ENCODE results near the gene ABCC4. TPM values are rescaled to one million over a fixed set of nuclear protein-coding genes. Genes with fewer than 3 reads are reported as not detected.

The ABCC4 gene
- total RNA-seq, 1 experiment from 2014 or later = 32.3 TPM

DNA sequence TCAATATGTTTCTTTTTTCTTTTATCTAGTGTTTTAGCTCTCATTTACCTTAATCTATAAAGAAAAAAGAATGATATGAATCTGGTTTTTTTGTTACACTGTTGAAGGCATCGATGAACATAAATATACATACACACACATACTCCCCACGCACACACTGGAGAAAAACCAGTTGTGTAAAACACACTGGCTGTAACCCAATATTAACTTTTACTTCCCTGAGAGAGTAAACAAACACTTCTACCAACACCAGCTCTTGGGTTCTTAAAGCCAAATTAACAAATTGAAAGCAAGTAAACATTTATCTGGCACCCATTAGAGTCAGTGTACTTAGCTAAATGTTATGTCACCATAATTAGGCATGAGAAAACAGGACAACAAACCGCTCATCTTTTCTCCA is 145.7 kb downstream of the ABCC4 start:
- no peak for DNase-seq
- H3K79me2 ChIP-seq (ENCODE audit: low read length) = no peaks in the 10 kb centered on the region
- no peak overlapping the region for H2AFZ ChIP-seq (ENCODE audit: low read length)
- no peaks in the 10 kb centered on the region for H3K9me3 ChIP-seq (ENCODE audit: low read length)
- H3K27me3 ChIP-seq (ENCODE audit: low read length) = no peaks in the 10 kb centered on the region
- H3K9ac ChIP-seq (ENCODE audit: low read length) = no peak overlapping the region
- H3K4me3 ChIP-seq (ENCODE audit: low read length) = no peak overlapping the region
- H3K4me2 ChIP-seq (ENCODE audit: low read depth, low read length, poor library complexity, severe bottlenecking) = no peak overlapping the region
- no peak overlapping the region for H3K27ac ChIP-seq (ENCODE audit: low read length)
- H3K36me3 ChIP-seq (ENCODE audit: insufficient read depth, low read length) = peaks cover 5% of the 10 kb centered on the region; the same call in 1 of the 2 replicates
- no peaks in the 10 kb centered on the region for H3K9me2 ChIP-seq (replicated peaks; ENCODE audit: insufficient read depth, low read length)
- no peaks in the 10 kb centered on the region for H3K4me1 ChIP-seq (ENCODE audit: low read length)
- no peaks in the 10 kb centered on the region for H4K20me1 ChIP-seq (ENCODE audit: insufficient read depth, low read depth, low read length)

DNA sequence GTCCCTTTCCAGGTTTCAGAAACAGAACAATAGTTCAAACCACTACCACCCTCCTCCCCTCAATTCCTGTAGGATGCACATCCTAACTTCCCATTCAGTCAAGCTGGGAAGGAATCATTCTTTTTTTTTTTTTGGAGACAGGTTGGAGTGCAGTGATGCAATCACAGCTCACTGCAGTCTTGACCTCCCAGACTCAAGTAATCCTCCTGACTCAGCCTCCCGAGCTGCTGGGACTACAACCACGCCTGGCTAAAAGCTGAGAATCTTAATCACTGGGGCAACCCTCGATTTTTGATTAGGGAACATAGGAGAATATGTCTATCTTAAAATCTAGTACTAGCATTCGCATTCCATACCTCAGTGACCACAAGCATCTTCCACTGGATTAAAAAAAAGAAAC is 146.2 kb downstream of the ABCC4 start:
- Histone ChIP-seq H3K9me3 (ENCODE audit: low read length) (no peaks in the 10 kb centered on the region), H3K4me1 (ENCODE audit: low read length) (no peaks in the 10 kb centered on the region), H3K27ac (ENCODE audit: low read length) (no peak overlapping the region), H3K27me3 (ENCODE audit: low read length) (no peaks in the 10 kb centered on the region), H3K36me3 (ENCODE audit: insufficient read depth, low read length) (peaks cover 5% of the 10 kb centered on the region; the same call in 1 of the 2 replicates), H3K4me3 (ENCODE audit: low read length) (no peak overlapping the region), H3K9ac (ENCODE audit: low read length) (no peak overlapping the region), H3K79me2 (ENCODE audit: low read length) (no peaks in the 10 kb centered on the region), H3K4me2 (ENCODE audit: low read depth, low read length, poor library complexity, severe bottlenecking) (no peak overlapping the region), H2AFZ (ENCODE audit: low read length) (no peak overlapping the region), H3K9me2 (replicated peaks; ENCODE audit: insufficient read depth, low read length) (no peaks in the 10 kb centered on the region), H4K20me1 (ENCODE audit: insufficient read depth, low read depth, low read length) (no peaks in the 10 kb centered on the region)
- no peak for DNase-seq

DNA sequence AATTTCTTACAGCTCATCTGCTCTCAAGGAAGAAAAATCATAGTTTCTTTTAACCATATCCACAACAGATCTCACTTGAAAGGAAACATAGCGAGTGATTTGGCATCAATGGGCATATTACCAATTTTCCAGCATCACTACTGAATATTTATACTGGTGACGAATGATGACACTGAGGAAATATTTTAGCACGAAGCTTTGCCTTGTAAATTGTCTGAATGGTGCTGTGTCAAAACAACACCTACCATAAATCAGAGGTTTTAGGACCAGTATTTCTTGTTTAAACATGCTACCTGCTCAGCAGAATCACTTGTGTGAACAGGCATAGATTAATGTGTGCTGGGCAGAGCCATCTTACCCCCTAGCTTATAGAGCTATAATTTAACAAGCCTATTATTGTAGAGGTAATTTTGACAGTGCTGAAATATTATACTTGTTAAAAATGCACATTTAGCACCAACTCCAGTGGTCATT is 146.8 kb downstream of the ABCC4 start:
- Histone ChIP-seq H3K9me3 (ENCODE audit: low read length) (no peaks in the 10 kb centered on the region), H3K79me2 (ENCODE audit: low read length) (no peaks in the 10 kb centered on the region), H3K27me3 (ENCODE audit: low read length) (no peaks in the 10 kb centered on the region), H3K27ac (ENCODE audit: low read length) (no peak overlapping the region), H2AFZ (ENCODE audit: low read length) (no peak overlapping the region), H3K36me3 (ENCODE audit: insufficient read depth, low read length) (peaks cover under 1% of the 10 kb centered on the region; the same call in 1 of the 2 replicates), H3K4me3 (ENCODE audit: low read length) (no peak overlapping the region), H4K20me1 (ENCODE audit: insufficient read depth, low read depth, low read length) (no peaks in the 10 kb centered on the region), H3K9ac (ENCODE audit: low read length) (no peak overlapping the region), H3K4me1 (ENCODE audit: low read length) (no peaks in the 10 kb centered on the region), H3K9me2 (replicated peaks; ENCODE audit: insufficient read depth, low read length) (no peaks in the 10 kb centered on the region), H3K4me2 (ENCODE audit: low read depth, low read length, poor library complexity, severe bottlenecking) (no peak overlapping the region)
- no peak for DNase-seq

DNA sequence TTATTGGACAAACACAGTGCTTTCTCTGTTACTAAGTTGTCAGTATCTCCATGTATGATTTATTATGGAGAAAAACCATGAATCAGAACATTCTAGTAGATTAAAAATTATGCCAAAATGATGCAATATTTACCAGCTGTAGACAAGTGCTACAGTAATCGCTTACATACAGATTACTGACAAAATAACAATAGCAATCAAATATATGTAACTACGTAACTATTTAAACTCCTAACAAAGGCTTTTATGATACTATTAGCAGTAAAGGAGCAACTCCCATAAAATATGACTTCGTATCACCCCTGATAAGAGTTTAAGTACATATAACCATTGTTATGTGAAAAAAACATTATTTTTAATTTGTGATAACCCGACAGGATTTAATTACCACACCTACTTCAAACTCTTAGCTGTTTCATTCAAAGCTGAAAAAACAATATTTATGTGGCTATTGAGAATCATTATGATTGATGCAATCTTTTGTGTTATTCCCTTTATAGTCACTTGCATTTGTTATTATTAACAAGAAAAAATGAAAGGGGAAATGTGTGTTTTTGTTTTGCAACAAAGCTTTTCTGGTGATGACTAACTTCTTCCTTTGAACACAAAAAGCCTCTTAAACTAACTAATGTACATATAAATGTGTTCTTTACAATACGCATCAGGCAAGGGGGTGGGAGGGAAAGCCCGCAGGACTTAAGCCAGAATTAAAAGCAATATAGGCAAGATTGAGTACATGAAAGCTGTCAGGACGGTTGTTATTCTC is 147.4 kb downstream of the ABCC4 start:
- H4K20me1 ChIP-seq (ENCODE audit: insufficient read depth, low read depth, low read length) = no peaks in the 10 kb centered on the region
- no peaks in the 10 kb centered on the region for H3K9me3 ChIP-seq (ENCODE audit: low read length)
- no peaks in the 10 kb centered on the region for H3K9me2 ChIP-seq (replicated peaks; ENCODE audit: insufficient read depth, low read length)
- H3K4me3 ChIP-seq (ENCODE audit: low read length) = no peak overlapping the region
- DNase-seq = no peak
- H3K9ac ChIP-seq (ENCODE audit: low read length) = no peak overlapping the region
- H3K4me2 ChIP-seq (ENCODE audit: low read depth, low read length, poor library complexity, severe bottlenecking) = no peak overlapping the region
- H3K79me2 ChIP-seq (ENCODE audit: low read length) = no peaks in the 10 kb centered on the region
- no peaks in the 10 kb centered on the region for H3K4me1 ChIP-seq (ENCODE audit: low read length)
- no peak overlapping the region for H3K27ac ChIP-seq (ENCODE audit: low read length)
- no peak overlapping the region for H2AFZ ChIP-seq (ENCODE audit: low read length)
- H3K27me3 ChIP-seq (ENCODE audit: low read length) = no peaks in the 10 kb centered on the region
- no peaks in the 10 kb centered on the region for H3K36me3 ChIP-seq (ENCODE audit: insufficient read depth, low read length)

DNA sequence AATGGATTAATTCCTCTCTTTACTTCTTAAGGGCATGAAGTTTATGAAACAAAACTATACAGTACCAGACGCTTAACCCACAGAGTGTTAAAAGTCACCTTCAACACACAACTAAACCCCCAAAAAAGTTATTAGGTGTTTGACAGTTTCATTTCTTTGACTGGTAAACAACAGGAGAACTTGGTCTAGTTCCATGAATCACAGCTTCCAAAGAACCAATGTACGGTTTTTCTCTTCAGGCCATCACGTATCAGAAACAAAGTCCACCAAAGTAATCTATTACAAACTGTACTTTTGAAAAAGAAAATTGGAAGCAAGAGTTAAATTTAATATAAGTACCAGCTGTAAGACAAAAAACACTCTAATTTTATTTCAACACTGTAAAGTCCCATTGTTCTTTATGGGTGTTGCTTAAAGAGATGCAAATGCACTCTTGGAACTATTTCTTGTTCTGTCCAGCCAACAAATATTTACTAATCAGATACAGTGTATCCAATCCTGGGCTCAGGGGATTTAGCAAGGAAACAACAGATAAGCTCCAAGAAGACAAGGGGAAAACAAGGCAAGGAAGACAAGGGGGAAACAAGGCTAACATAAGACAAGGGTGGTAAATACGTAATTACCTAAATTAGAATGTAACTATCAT is 149.2 kb downstream of the ABCC4 start:
- H3K4me1 ChIP-seq (ENCODE audit: low read length) = no peaks in the 10 kb centered on the region

DNA sequence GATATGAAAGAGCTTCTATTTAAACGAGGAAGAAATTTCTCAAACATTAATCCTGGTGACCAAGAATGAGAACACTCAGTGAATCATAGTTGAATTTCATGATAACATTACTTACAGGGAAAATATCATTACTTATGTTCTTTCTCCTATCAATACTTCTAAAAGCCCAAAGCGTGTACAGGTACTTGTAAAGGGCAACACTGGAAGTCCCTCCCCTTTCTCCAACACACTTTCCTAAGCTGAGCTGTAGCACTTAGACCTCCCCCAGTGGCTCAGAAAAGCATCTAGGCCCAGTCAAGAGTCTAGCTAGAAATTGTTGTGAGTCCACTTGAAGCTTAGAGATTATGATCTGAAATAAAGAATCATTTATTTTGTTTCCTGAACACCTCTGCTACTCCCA is 150.7 kb downstream of the ABCC4 start:
- Histone ChIP-seq H3K9ac (ENCODE audit: low read length) (no peak overlapping the region), H3K4me2 (ENCODE audit: low read depth, low read length, poor library complexity, severe bottlenecking) (no peak overlapping the region), H3K9me2 (replicated peaks; ENCODE audit: insufficient read depth, low read length) (no peaks in the 10 kb centered on the region), H3K27me3 (ENCODE audit: low read length) (no peaks in the 10 kb centered on the region), H3K4me1 (ENCODE audit: low read length) (no peaks in the 10 kb centered on the region), H3K79me2 (ENCODE audit: low read length) (no peaks in the 10 kb centered on the region), H3K4me3 (ENCODE audit: low read length) (no peak overlapping the region), H3K27ac (ENCODE audit: low read length) (no peak overlapping the region), H2AFZ (ENCODE audit: low read length) (no peak overlapping the region), H4K20me1 (ENCODE audit: insufficient read depth, low read depth, low read length) (no peaks in the 10 kb centered on the region), H3K9me3 (ENCODE audit: low read length) (no peaks in the 10 kb centered on the region), H3K36me3 (ENCODE audit: insufficient read depth, low read length) (no peaks in the 10 kb centered on the region)
- no peak for DNase-seq

More for the DNA sequence above, 149.2 kb downstream of the ABCC4 start:
- H3K4me3 ChIP-seq (ENCODE audit: low read length) = no peak overlapping the region
- H3K9me2 ChIP-seq (replicated peaks; ENCODE audit: insufficient read depth, low read length) = no peaks in the 10 kb centered on the region
- H3K36me3 ChIP-seq (ENCODE audit: insufficient read depth, low read length) = no peaks in the 10 kb centered on the region
- H4K20me1 ChIP-seq (ENCODE audit: insufficient read depth, low read depth, low read length) = no peaks in the 10 kb centered on the region
- no peak overlapping the region for H2AFZ ChIP-seq (ENCODE audit: low read length)
- H3K9ac ChIP-seq (ENCODE audit: low read length) = no peak overlapping the region
- DNase-seq = no peak
- H3K27ac ChIP-seq (ENCODE audit: low read length) = no peak overlapping the region
- no peaks in the 10 kb centered on the region for H3K27me3 ChIP-seq (ENCODE audit: low read length)
- H3K79me2 ChIP-seq (ENCODE audit: low read length) = no peaks in the 10 kb centered on the region
- no peak overlapping the region for H3K4me2 ChIP-seq (ENCODE audit: low read depth, low read length, poor library complexity, severe bottlenecking)
- H3K9me3 ChIP-seq (ENCODE audit: low read length) = no peaks in the 10 kb centered on the region

DNA sequence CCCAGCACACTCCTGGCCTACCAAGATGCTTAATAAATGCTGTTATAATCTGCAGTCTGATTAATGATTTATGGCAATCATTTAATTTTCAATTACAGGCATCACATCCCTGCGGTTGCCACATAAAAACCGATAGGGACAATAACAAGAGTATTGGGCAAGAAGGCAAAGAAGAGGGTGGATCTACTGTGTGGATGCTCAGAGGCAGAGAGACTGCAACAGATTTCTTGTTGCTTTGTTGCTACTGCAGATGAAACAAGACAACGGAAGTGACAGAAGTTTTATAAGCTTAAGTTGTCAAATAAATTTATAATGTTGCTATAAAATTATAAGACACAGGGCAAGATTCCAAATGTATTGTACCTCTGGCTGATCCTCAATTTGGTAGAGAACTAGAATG is 154.8 kb downstream of the ABCC4 start:
- Histone ChIP-seq H3K9ac (ENCODE audit: low read length) (no peak overlapping the region), H4K20me1 (ENCODE audit: insufficient read depth, low read depth, low read length) (no peaks in the 10 kb centered on the region), H3K9me2 (replicated peaks; ENCODE audit: insufficient read depth, low read length) (no peaks in the 10 kb centered on the region), H3K27ac (ENCODE audit: low read length) (no peak overlapping the region), H3K4me3 (ENCODE audit: low read length) (no peak overlapping the region), H3K9me3 (ENCODE audit: low read length) (no peaks in the 10 kb centered on the region), H3K27me3 (ENCODE audit: low read length) (no peaks in the 10 kb centered on the region), H3K36me3 (ENCODE audit: insufficient read depth, low read length) (no peaks in the 10 kb centered on the region), H3K4me2 (ENCODE audit: low read depth, low read length, poor library complexity, severe bottlenecking) (no peak overlapping the region), H3K79me2 (ENCODE audit: low read length) (no peaks in the 10 kb centered on the region), H2AFZ (ENCODE audit: low read length) (no peak overlapping the region), H3K4me1 (ENCODE audit: low read length) (peaks cover 2% of the 10 kb centered on the region; the same call in 1 of the 2 replicates)
- no peak for DNase-seq

DNA sequence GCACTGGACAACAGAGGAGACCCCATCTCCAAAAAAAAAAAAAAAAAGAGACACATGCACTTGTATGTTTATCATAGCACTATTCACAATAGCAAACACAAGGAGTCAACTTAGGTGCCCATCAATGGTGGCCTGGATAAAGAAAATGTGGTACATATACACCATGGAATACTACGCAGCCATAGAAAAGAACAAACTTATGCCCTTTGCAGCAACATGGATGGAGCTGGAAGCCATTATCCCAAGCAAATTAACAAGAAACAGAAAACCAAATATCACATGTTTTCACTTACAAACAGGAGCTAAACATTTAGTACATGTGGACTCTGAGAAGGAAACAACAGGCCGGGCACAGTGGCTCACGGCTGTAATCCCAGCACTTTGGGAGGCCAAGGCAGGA is 155.7 kb downstream of the ABCC4 start:
- no peak for DNase-seq
- H3K36me3 ChIP-seq (ENCODE audit: insufficient read depth, low read length) = no peaks in the 10 kb centered on the region
- H3K9me2 ChIP-seq (replicated peaks; ENCODE audit: insufficient read depth, low read length) = no peaks in the 10 kb centered on the region
- no peak overlapping the region for H3K4me2 ChIP-seq (ENCODE audit: low read depth, low read length, poor library complexity, severe bottlenecking)
- no peak overlapping the region for H3K9ac ChIP-seq (ENCODE audit: low read length)
- H2AFZ ChIP-seq (ENCODE audit: low read length) = no peak overlapping the region
- no peak overlapping the region for H3K4me3 ChIP-seq (ENCODE audit: low read length)
- no peaks in the 10 kb centered on the region for H3K27me3 ChIP-seq (ENCODE audit: low read length)
- no peak overlapping the region for H3K27ac ChIP-seq (ENCODE audit: low read length)
- no peaks in the 10 kb centered on the region for H3K79me2 ChIP-seq (ENCODE audit: low read length)
- H3K9me3 ChIP-seq (ENCODE audit: low read length) = no peaks in the 10 kb centered on the region
- H4K20me1 ChIP-seq (ENCODE audit: insufficient read depth, low read depth, low read length) = no peaks in the 10 kb centered on the region
- peaks cover 2% of the 10 kb centered on the region; the same call in 1 of the 2 replicates for H3K4me1 ChIP-seq (ENCODE audit: low read length)

Data from Karpas-422 (cell line).